Measurements from ENCODE around the gene CALHM4. TPM values are rescaled to one million over a fixed set of nuclear protein-coding genes. Genes with fewer than 3 reads are reported as not detected.
A peak's percentile ranks its signal among the peaks of the same experiment; 100 is the strongest.

CALHM4 gene
- total RNA-seq, 4 donors from 2014 or later, result 1.8 to 12.5 (median 2.6) TPM; not detected in 1

- DNase-seq (ENCODE audit: low spot score in 2 of 2), result no peak
- TF ChIP-seq, protein P1, sequence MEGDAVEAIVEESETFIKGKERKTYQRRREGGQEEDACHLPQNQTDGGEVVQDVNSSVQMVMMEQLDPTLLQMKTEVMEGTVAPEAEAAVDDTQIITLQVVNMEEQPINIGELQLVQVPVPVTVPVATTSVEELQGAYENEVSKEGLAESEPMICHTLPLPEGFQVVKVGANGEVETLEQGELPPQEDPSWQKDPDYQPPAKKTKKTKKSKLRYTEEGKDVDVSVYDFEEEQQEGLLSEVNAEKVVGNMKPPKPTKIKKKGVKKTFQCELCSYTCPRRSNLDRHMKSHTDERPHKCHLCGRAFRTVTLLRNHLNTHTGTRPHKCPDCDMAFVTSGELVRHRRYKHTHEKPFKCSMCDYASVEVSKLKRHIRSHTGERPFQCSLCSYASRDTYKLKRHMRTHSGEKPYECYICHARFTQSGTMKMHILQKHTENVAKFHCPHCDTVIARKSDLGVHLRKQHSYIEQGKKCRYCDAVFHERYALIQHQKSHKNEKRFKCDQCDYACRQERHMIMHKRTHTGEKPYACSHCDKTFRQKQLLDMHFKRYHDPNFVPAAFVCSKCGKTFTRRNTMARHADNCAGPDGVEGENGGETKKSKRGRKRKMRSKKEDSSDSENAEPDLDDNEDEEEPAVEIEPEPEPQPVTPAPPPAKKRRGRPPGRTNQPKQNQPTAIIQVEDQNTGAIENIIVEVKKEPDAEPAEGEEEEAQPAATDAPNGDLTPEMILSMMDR (IDR thresholded peaks at IDR 0.05), result peak; percentile 46 to 61
- no peak for TF ChIP-seq POLR2A (IDR thresholded peaks at IDR 0.05)
- H3K27ac ChIP-seq, result no peak overlapping the region
Measured at GRCh38 chr6:116536216-116536621, 17.3 kb upstream of the CALHM4 start.

DNA sequence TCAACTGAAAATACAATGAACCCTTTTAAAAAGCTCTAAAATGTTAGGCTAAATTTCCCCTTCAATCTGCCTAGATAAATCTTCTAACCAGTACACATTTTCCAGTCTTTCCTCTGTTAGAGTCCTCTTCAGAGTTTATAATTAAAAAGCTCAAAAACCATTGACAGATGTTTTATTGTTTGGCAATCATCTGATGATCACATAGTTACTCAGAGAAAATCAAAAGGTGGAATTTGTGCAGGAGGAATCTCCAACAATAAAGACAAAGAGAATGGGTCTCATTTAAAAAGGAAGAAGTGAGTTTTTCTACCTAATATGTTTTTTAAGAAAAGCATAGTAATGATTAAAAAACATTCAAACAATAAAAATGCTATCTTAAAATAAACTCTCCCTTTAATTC lies 11.1 kb upstream of the CALHM4 start:
- H3K4me3 ChIP-seq, result no peak overlapping the region
- no peaks in the 10 kb centered on the region for H3K36me3 ChIP-seq
- H3K27ac ChIP-seq, result no peak overlapping the region
- TF ChIP-seq, protein P1 (IDR thresholded peaks at IDR 0.05), result no peak
- no peak for TF ChIP-seq POLR2A (IDR thresholded peaks at IDR 0.05)
- no peak for TF ChIP-seq EP300 (IDR thresholded peaks at IDR 0.05)
- no peak for TF ChIP-seq POLR2AphosphoS5 (IDR thresholded peaks at IDR 0.05)
- H3K9me3 ChIP-seq, result no peaks in the 10 kb centered on the region
- H3K4me1 ChIP-seq, result no peaks in the 10 kb centered on the region
- no peaks in the 10 kb centered on the region for H3K27me3 ChIP-seq
- DNase-seq (ENCODE audit: low spot score in 2 of 2), result no peak

More at GRCh38 chr6:116536216-116536621, 17.3 kb upstream of the CALHM4 start:
- no peaks in the 10 kb centered on the region for H3K9me3 ChIP-seq
- 11% methylated on average over 4 of the region's 4 CpGs for WGBS
- no peaks in the 10 kb centered on the region for H3K36me3 ChIP-seq
- no peaks in the 10 kb centered on the region for H3K4me1 ChIP-seq
- no peaks in the 10 kb centered on the region for H3K27me3 ChIP-seq
- H3K4me3 ChIP-seq, result no peak overlapping the region

- TF ChIP-seq POLR2AphosphoS5 (IDR thresholded peaks at IDR 0.05) (no peak), EP300 (IDR thresholded peaks at IDR 0.05) (no peak), POLR2A (IDR thresholded peaks at IDR 0.05) (no peak)
- TF ChIP-seq, protein P1 (IDR thresholded peaks at IDR 0.05), result no peak
- Histone ChIP-seq H3K27ac (no peak overlapping the region), H3K36me3 (no peaks in the 10 kb centered on the region), H3K9me3 (no peaks in the 10 kb centered on the region), H3K27me3 (no peaks in the 10 kb centered on the region), H3K4me1 (no peaks in the 10 kb centered on the region), H3K4me3 (no peak overlapping the region)
- no peak for DNase-seq (ENCODE audit: low spot score in 2 of 2)
Measured at GRCh38 chr6:116543149-116543548, 10.4 kb upstream of the CALHM4 start.

- H3K4me1 ChIP-seq, result no peaks in the 10 kb centered on the region
- no peak for TF ChIP-seq EP300 (IDR thresholded peaks at IDR 0.05)
- no peaks in the 10 kb centered on the region for H3K36me3 ChIP-seq
- H3K9me3 ChIP-seq, result no peaks in the 10 kb centered on the region
- H3K27me3 ChIP-seq, result no peaks in the 10 kb centered on the region
- no peak for DNase-seq (ENCODE audit: low spot score in 2 of 2)
- H3K27ac ChIP-seq, result no peak within 1 kb of the TSS
- no peak within 1 kb of the TSS for H3K4me3 ChIP-seq
- WGBS, result 28% methylated on average over 4 of the region's 4 CpGs
Measured at GRCh38 chr6:116545651-116546050, 7.9 kb upstream of the CALHM4 start, which contains the start of gene TRAPPC3L. TSS of gene TRAPPC3L (minus strand) at chr6:116545684. CDS start at chr6:116545514, 170 bp downstream.

DNA sequence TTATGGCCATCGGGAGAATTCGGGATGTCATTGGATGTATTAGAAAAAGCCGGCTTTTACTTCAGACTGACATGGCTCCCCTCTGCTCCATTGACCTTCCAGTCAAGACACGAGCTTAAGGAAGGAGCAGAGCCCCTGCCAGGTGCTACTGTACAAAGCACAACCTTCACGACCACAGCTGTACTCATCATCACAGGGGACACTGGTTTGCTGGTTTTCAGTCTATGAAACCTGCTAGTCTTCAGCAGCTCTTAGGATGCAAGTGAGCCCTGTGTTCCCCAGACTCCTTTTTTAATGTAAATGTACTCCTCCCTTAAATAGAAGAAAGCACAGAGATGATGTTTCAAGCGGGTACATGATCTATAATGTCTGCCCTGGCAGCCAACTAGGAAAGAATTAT lies 6.2 kb upstream of the CALHM4 start:
- no peak for DNase-seq (ENCODE audit: low spot score in 2 of 2)
- Histone ChIP-seq H3K4me3 (no peak overlapping the region), H3K36me3 (no peaks in the 10 kb centered on the region), H3K4me1 (no peaks in the 10 kb centered on the region), H3K9me3 (no peaks in the 10 kb centered on the region), H3K27me3 (no peaks in the 10 kb centered on the region), H3K27ac (no peak overlapping the region)
- 83% methylated on average over 6 of the region's 6 CpGs for WGBS
- TF ChIP-seq EP300 (IDR thresholded peaks at IDR 0.05) (no peak), POLR2A (IDR thresholded peaks at IDR 0.05) (no peak), POLR2AphosphoS5 (IDR thresholded peaks at IDR 0.05) (no peak)
- TF ChIP-seq, protein P1 (IDR thresholded peaks at IDR 0.05), result no peak

DNA sequence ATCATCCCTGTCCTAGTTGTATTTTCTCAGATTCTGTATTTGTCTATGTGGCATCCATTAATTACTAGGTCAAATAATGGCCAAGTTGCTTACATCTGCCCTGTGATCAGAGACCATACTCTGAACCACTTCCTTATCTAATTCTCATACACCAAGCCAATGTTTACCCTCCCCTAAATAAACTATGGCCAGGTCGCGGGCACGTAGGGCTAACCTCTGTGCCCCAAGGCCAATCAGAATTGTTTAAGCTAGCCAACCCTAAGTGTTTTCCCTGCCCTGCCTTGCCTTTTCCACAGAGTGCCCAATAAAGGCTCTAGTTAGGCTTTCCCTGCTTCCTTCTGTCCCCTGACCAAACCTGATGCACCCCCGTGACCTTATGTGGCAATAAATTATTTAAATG lies 2.8 kb upstream of the CALHM4 start:
- WGBS, result 53% methylated on average over 4 of the region's 4 CpGs
- H3K27me3 ChIP-seq, result no peaks in the 10 kb centered on the region
- DNase-seq (ENCODE audit: low spot score in 2 of 2), result no peak
- no peaks in the 10 kb centered on the region for H3K9me3 ChIP-seq
- no peaks in the 10 kb centered on the region for H3K4me1 ChIP-seq
- no peaks in the 10 kb centered on the region for H3K36me3 ChIP-seq
- TF ChIP-seq POLR2A (IDR thresholded peaks at IDR 0.05) (no peak), EP300 (IDR thresholded peaks at IDR 0.05) (no peak), POLR2AphosphoS5 (IDR thresholded peaks at IDR 0.05) (no peak)
- TF ChIP-seq, protein P1 (IDR thresholded peaks at IDR 0.05), result no peak
- no peak overlapping the region for H3K27ac ChIP-seq
- H3K4me3 ChIP-seq, result no peak overlapping the region
